Activated T-cell treated with anti-CD3 and anti-CD28 coated beads for 4 hours (primary cell): Measurements from ENCODE around the gene CLTC.

Experiments
- DNase-seq: peaks from one replicate; pipeline ENCODE4 v3.0.0-alpha.2; 2020

Gene CLTC

DNA sequence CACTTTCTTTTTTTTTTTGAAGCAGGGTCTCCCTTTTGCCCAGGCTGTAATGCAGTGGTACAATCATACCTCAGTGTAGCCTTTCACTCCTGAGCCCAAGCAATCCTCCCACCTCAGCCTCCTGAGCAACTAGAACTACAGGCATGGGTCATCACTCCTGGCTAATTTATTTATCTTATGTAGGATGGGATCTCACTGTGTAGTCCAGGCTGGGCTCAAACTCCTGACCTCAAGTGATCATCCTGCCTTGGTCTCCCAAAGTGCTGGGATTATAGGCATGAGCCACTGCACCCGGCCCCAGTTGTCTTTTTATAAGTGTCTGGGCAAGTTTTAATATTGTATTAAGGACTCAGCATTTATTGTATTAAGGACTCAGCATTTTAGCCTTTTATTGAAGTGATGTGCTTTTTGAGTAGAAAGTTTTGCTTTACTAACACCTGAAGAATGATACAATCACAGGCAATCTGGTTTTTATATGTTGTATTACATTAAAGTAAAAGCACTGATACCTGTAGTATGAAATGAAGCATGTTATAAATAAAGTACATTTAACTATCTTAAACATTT is 110.7 kb downstream of the CLTC start:
- no peak for DNase-seq

DNA sequence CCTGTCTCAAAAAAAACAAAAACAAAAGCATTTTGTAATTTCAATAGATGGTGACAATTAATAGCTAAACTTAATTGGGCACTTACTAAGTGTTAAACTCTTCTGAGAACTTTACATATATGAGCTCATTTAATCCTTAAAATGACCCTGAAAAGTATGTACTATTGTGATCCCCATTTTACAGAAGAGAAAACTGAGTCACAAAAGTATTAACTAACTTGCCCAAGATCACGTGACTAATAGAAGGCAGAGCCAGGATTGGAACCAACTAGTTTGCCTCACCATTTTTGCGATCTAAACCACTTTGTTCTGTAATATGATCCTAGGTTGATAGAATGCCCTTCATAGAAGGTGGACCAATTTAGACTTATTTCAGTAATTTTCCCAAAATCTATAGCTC is 114.0 kb downstream of the CLTC start:
- DNase-seq = no peak

- DNase-seq = no peak
Measured at GRCh38 chr17:59734226-59734625, 114.5 kb downstream of the CLTC start.

GRCh38 chr17:59737324-59737723 is 117.6 kb downstream of the CLTC start:
- DNase-seq = no peak

DNA sequence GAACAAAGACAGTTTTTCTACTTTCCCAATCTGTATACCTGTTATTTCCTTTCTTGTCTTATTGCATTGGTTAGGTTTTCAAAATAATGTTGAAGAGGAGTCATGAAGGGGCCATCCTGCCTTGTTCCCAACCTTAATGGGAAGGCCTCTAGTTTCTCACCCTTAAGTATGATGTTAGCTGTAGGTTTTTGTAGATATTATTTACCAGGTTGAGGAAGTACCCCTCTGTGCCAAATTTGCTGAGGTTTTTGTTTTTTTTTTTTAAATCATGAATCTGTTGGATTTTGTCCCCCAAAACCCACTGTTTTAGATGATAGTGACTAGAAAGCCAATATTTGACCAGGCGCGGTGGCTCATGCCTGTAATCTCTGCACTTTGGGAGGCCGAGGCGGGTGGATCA is 124.1 kb downstream of the CLTC start:
- DNase-seq = no peak

DNA sequence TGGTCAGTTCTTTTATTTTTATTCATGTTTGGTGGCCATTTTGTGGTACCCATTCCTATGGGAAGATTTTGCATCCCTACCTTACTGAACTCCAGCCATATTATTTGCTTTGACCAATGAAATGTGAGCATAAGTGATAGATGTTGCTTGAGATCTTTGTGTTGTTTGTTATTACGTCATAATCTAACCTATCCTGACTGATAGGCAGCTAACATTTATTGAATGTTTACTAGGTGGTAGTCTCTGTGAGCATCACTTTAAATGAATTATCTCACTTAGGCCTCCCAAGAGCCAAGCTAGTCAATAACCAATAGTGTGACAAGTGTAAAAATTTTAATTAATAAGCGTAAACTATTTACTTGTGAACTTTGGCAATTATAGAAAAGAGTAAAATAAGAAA is 125.3 kb downstream of the CLTC start:
- no peak for DNase-seq
